ENCODE data around the gene LRIG3. TPM values are rescaled to one million over a fixed set of nuclear protein-coding genes. Genes with fewer than 3 reads are reported as not detected.

LRIG3 gene
- total and polyA plus RNA-seq, 2 of the 4 experiments (the other 2 are of a cell fraction) = 26.4 to 71.2 TPM

DNA sequence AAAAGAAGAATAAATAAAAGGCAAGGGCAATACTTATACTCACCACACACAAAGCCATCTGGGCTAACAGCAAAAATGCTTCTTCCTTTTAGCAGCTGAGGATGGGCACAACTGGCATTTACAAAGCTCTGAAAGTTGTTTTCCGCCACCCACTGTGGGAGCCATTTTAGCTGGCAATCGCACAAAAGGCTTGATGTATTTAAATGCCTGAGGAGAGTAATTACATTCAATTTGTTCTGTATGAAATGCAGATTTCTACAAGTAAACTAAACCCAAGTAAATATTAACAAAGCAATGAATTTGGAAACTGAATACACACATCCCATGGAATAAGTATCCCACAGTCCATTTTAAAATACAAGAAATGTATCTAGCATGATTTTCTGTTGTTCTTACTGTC is 37.5 kb downstream of the LRIG3 start:
- Histone ChIP-seq H4K8ac (ENCODE audit: low read depth in 2 of 2, low read length in 2 of 2) (no peak overlapping the region), H3K9me1 (ENCODE audit: insufficient read depth, low read length) (no peaks in the 10 kb centered on the region), H2BK120ac (ENCODE audit: low read depth, low read length) (no peak overlapping the region), H2BK20ac (ENCODE audit: low read depth, low read length) (no peak overlapping the region), H3K4me3 (ENCODE audit: insufficient read depth, low read depth, low read length) (no peak overlapping the region), H3K79me1 (ENCODE audit: low read depth in 1 of 2, low read length in 2 of 2) (0 out of 4 replicates have a peak, but pooled peaks cover 3 to 6% of the 10 kb centered on the region in 2 experiments), H3K14ac (replicated peaks; ENCODE audit: low read depth, low read length) (no peak overlapping the region), H2BK15ac (ENCODE audit: low read depth, low read length) (no peak overlapping the region), H4K91ac (ENCODE audit: insufficient read depth, low read depth, low read length) (no peak overlapping the region), H3K23ac (ENCODE audit: low read depth, low read length) (no peak overlapping the region), H2BK5ac (ENCODE audit: low read depth, low read length, poor library complexity, severe bottlenecking) (no peak overlapping the region), H4K5ac (ENCODE audit: low read depth, low read length) (no peak overlapping the region), H2AFZ (replicated peaks; ENCODE audit: low read length, poor library complexity) (no peak overlapping the region), H3K4ac (ENCODE audit: low read depth, low read length) (no peak overlapping the region), H3K27ac (ENCODE audit: insufficient read depth, low read length) (no peak overlapping the region), H3K36me3 (ENCODE audit: control insufficient read depth, insufficient read depth, low read length) (peaks cover 52% of the 10 kb centered on the region), H3K4me1 (ENCODE audit: control insufficient read depth, insufficient read depth, low read length) (no peaks in the 10 kb centered on the region), H2AK9ac (replicated peaks; ENCODE audit: low read depth, low read length, poor library complexity) (no peak overlapping the region), H3K9ac (ENCODE audit: low read depth, low read length) (no peak overlapping the region), H4K20me1 (ENCODE audit: insufficient read depth, low read length) (no peaks in the 10 kb centered on the region), H3K9me3 (ENCODE audit: control insufficient read depth, insufficient read depth, low read length) (no peaks in the 10 kb centered on the region), H3K18ac (ENCODE audit: low read depth, low read length) (no peak overlapping the region), H3K4me2 (ENCODE audit: low read depth, low read length) (no peak overlapping the region), H3K27me3 (ENCODE audit: control insufficient read depth, insufficient read depth, low read length) (no peaks in the 10 kb centered on the region), H2AK5ac (ENCODE audit: low read depth, low read length) (no peak overlapping the region), H3K56ac (ENCODE audit: extremely low read depth, insufficient read depth, low read length) (no peak overlapping the region)
- in situ Hi-C loops (cut with MboI; ENCODE audit: low sequenced_read_pairs) (loop anchor here (10.0 to 25.0 kb wide), 2 partner anchors 338 to 896 kb away; no protein-coding TSS in a partner anchor), intact Hi-C loops (cut with micrococcal nuclease) (loop anchor here (10.0 kb wide), 1 partner anchor 468 kb away; no protein-coding TSS in a partner anchor), dilution Hi-C loops (cut with HindIII; ENCODE audit: low sequenced_read_pairs, unreplicated experiment) (no loop called here)
- DNase-seq (no peak), ATAC-seq (ENCODE audit: low read depth) (no peak)
- WGBS, 2 experiments (ENCODE audit: extremely low coverage in 2 of 2, insufficient read length in 1 of 2) = no CpG with 5 or more reads among the region's 2 CpGs
- ChIA-PET POLR2A (ENCODE audit: unreplicated experiment) (no interaction called here), CTCF (no interaction called here)
- BruUV-seq (replicated peaks) = no TSS peak
- no peak for TF ChIP-seq RCOR1 (IDR thresholded peaks at IDR 0.05; ENCODE audit: insufficient replicate concordance, low read length)
- no peak for TF ChIP-seq CEBPB (IDR thresholded peaks at IDR 0.05; ENCODE audit: low read depth, low read length)
- TF ChIP-seq, protein P1, sequence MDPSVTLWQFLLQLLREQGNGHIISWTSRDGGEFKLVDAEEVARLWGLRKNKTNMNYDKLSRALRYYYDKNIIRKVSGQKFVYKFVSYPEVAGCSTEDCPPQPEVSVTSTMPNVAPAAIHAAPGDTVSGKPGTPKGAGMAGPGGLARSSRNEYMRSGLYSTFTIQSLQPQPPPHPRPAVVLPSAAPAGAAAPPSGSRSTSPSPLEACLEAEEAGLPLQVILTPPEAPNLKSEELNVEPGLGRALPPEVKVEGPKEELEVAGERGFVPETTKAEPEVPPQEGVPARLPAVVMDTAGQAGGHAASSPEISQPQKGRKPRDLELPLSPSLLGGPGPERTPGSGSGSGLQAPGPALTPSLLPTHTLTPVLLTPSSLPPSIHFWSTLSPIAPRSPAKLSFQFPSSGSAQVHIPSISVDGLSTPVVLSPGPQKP (IDR thresholded peaks at IDR 0.05; ENCODE audit: borderline replicate concordance, low read depth, low read length) = no peak
- no peak for TF ChIP-seq RFX5 (IDR thresholded peaks at IDR 0.05; ENCODE audit: low read depth, low read length)
- TF ChIP-seq SMC3 (IDR thresholded peaks at IDR 0.05; ENCODE audit: low read depth, low read length) = no peak
- TF ChIP-seq RAD21 (IDR thresholded peaks at IDR 0.05; ENCODE audit: low read length) = no peak
